T-helper 1 cell treated with Interleukin-12 subunit alpha and Interleukin-12 subunit beta and Interleukin-4 antibody, amounts not matched to agents 30 μg/mL and 1 μg/mL, for 36 hours (primary cell): Measurements from ENCODE around the gene SH3TC2.

Experiments used
- H3K27ac Mint-ChIP-seq: one replicate; pipeline ENCODE4 v1.8.0; 2021; ENCODE audit warnings: mild to moderate bottlenecking, mixed read lengths
- H3K27me3 Mint-ChIP-seq: one replicate; pipeline ENCODE4 v1.8.0; 2021; ENCODE audit warnings: low read depth, mixed read lengths
- H3K36me3 Mint-ChIP-seq: one replicate; pipeline ENCODE4 v1.8.0; 2021; ENCODE audit warnings: low read depth, mixed read lengths
- H3K4me1 Mint-ChIP-seq: one replicate; pipeline ENCODE4 v1.8.0; 2021; ENCODE audit warnings: low read depth, mixed read lengths
- H3K4me3 Mint-ChIP-seq: one replicate; pipeline ENCODE4 v1.8.0; 2021; ENCODE audit warnings: mild to moderate bottlenecking, moderate library complexity, mixed read lengths
- H3K9me3 Mint-ChIP-seq: one replicate; pipeline ENCODE4 v1.8.0; 2021; ENCODE audit warnings: mixed read lengths

The SH3TC2 gene

DNA sequence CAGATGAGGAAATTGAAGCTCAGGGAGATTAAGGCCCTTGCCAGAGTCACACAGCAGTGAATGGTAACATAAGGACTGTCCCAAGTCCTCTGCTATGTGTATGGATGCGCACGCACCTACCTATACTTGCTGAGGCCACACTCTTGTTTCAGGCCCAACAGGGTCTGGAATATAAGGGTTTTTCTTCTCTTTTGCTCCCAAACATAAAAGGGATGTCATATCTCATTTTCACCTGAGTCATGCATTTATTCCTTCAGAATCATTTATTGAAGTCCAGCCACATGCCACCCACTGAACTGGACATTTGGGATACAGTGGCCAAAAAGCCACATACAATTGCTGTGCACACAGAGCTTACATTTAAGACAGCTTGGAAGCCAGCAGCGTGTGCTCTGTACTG, 92.0 kb downstream of the SH3TC2 start:
- Mint-ChIP-seq H3K27ac (no peak overlapping the region), H3K27me3 (peaks cover 8% of the 10 kb centered on the region), H3K9me3 (no peaks in the 10 kb centered on the region), H3K4me3 (no peak overlapping the region), H3K4me1 (no peaks in the 10 kb centered on the region), H3K36me3 (no peaks in the 10 kb centered on the region)

DNA sequence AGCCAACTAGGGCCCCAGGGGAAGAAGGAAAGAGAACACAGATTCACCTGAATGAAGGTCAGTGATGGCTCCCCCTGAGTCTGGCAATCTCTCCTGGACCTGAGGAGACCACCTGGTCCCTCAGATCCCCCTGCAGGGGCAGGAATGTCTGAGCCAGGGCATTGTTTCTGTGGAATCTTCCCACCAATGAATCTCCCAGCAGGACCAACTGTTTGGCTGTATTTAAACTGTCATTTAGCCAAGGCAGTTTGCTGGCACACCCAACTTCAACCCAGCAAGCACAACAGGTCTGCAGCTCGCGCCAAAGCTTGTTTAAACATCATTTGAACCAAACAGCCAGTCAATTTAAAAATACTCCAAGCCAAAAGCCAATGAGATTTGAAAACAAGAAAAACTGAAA, 92.6 kb downstream of the SH3TC2 start:
- no peaks in the 10 kb centered on the region for H3K36me3 Mint-ChIP-seq
- no peaks in the 10 kb centered on the region for H3K9me3 Mint-ChIP-seq
- H3K4me1 Mint-ChIP-seq, result no peaks in the 10 kb centered on the region
- H3K4me3 Mint-ChIP-seq, result no peak overlapping the region
- H3K27ac Mint-ChIP-seq, result no peak overlapping the region
- peaks cover 8% of the 10 kb centered on the region for H3K27me3 Mint-ChIP-seq

DNA sequence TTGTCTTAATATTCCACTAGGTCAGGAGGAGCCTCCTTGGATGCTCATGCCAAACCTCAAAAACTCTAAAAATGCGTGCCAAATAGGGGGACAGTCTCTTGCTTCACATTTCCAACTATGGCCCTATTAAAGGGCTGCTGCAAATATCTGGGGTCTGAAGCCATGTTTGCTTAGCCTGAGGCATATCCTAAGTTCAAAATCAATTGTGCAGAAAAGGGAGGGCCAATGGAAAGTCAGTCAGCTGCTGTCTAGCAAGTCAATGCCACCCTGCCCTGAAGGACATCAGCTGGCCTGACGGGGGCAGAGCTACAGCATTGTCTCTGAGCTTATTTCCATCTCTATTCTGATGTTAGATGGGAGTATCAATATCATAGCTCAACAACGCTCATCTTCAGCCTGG, 93.6 kb downstream of the SH3TC2 start:
- H3K4me1 Mint-ChIP-seq, result no peaks in the 10 kb centered on the region
- no peaks in the 10 kb centered on the region for H3K36me3 Mint-ChIP-seq
- H3K4me3 Mint-ChIP-seq, result no peak overlapping the region
- no peak overlapping the region for H3K27ac Mint-ChIP-seq
- peaks cover 8% of the 10 kb centered on the region for H3K27me3 Mint-ChIP-seq
- H3K9me3 Mint-ChIP-seq, result no peaks in the 10 kb centered on the region

DNA sequence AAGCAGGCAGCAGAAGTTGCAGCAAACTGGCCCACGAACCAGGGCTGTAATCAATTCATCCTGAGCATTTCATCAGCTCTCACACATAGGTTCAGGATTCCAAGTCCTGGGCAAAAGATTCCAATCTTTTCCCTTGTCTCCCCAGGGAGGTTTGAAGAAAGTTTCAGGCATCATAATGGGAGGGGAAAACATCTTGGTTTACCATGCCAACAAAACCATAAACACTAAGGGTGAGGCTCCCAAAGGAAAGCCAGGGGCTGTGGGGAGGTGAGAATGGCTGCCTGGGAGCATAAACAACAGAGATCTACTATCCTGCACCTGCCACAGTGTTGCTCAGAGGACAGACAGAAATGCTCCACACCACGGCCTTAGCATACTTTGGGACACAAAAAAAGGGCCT, 94.6 kb downstream of the SH3TC2 start:
- Mint-ChIP-seq H3K9me3 (no peaks in the 10 kb centered on the region), H3K36me3 (no peaks in the 10 kb centered on the region), H3K4me3 (no peak overlapping the region), H3K27me3 (peaks cover 7% of the 10 kb centered on the region), H3K27ac (no peak overlapping the region), H3K4me1 (peaks cover 5% of the 10 kb centered on the region)

DNA sequence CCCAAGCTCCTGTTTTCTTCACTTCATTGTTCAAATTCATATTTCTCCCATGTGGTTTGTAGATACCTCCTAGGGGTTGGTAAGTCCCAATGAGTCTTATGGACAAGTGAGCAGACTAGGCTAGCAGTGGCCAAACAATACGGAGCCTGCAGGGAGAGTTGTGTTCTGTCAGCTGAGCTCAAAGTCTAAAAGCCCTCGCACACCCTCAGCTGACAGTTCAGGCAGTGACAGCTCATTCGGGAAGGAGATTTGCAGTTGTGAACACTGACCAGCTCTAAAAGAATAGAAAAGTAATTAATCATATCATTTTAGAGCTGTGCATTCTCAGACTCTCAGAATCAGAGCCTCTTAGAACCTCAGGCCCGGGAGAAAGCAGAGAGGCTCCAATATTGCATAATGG, 95.1 kb downstream of the SH3TC2 start:
- Mint-ChIP-seq H3K27me3 (peaks cover 3% of the 10 kb centered on the region), H3K9me3 (no peaks in the 10 kb centered on the region), H3K4me1 (peaks cover 5% of the 10 kb centered on the region), H3K36me3 (no peaks in the 10 kb centered on the region), H3K4me3 (no peak overlapping the region), H3K27ac (no peak overlapping the region)

DNA sequence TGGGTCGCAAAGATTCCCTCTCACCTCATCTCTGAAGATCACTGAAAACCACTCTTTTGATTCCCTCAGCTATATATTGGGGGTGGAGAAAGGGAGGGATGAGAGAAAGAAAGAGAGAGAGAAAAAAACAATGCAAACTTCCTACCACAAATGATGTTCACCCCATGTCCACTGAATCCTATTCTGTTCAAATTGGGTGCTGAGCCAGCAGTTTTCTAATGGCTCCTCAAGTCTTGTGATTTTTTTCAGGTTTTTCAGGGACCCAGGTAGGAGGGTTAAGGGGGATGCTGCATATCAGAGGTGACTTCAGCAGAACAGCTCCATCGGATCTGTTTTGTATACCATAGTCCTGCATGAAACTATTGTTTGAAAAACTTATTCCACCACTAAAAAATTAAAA, 95.9 kb downstream of the SH3TC2 start:
- Mint-ChIP-seq H3K27ac (no peak overlapping the region), H3K9me3 (no peaks in the 10 kb centered on the region), H3K36me3 (no peaks in the 10 kb centered on the region), H3K4me1 (peaks cover 5% of the 10 kb centered on the region), H3K27me3 (peaks cover 3% of the 10 kb centered on the region), H3K4me3 (no peak overlapping the region)

DNA sequence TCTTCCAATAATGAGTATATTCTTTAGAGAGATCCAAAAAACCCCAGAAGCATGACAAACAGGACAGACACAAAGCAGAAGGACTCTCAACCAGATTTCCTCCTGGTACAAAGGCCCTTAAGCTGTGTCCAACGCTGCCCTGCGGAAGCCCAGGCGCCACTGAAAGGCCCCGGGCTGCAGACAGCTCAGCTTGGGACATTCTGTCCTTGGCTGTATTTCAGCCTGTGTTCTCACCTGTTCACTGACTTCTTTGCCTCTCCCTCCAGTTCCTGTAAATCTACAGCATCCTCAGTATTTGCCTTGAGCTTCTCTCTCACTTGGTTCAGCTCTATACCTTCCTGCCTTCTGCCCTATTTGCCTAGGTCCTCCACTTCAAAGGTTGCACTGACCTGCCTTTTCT, 96.5 kb downstream of the SH3TC2 start:
- Mint-ChIP-seq H3K36me3 (no peaks in the 10 kb centered on the region), H3K27me3 (peaks cover 3% of the 10 kb centered on the region), H3K4me3 (no peak overlapping the region), H3K4me1 (peaks cover 5% of the 10 kb centered on the region), H3K9me3 (no peaks in the 10 kb centered on the region), H3K27ac (no peak overlapping the region)

DNA sequence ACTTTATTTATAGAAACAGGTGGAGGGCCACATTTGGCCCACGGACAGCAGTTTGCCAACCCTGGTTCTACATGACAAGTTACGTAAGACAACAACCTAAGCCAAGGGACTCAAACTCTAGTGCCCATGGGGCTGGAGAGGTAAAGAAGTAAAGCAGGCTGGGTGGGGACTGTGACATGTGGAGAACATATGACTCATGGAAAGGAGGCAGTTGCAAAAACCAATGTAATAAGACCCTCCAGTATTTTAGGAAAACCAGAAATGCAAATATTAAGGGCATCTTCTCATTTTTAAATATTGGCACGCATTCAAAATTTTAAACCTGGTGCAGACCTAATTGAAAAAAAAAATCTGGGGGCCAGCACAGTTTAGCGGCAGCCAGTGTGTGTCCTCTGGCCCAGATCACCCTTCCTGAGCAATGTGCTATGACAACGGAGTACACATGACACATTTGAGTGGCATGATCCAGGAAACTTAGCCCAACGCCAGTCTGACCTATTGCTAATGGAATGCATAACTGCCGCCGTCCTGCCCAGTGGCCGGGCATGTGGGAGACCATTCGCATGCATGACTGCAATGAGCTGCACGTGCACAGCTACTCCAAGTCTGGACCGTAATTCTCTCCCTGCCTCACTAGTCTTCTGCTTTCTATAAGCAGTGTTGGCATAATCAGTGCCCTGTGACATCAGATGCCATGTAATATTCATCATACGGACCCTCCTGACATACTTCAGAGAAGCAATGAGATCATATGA, 97.2 kb downstream of the SH3TC2 start:
- H3K27ac Mint-ChIP-seq, result no peak overlapping the region
- H3K27me3 Mint-ChIP-seq, result peaks cover 3% of the 10 kb centered on the region
- H3K9me3 Mint-ChIP-seq, result no peaks in the 10 kb centered on the region
- H3K4me3 Mint-ChIP-seq, result no peak overlapping the region
- H3K36me3 Mint-ChIP-seq, result no peaks in the 10 kb centered on the region
- H3K4me1 Mint-ChIP-seq, result peaks cover 5% of the 10 kb centered on the region

DNA sequence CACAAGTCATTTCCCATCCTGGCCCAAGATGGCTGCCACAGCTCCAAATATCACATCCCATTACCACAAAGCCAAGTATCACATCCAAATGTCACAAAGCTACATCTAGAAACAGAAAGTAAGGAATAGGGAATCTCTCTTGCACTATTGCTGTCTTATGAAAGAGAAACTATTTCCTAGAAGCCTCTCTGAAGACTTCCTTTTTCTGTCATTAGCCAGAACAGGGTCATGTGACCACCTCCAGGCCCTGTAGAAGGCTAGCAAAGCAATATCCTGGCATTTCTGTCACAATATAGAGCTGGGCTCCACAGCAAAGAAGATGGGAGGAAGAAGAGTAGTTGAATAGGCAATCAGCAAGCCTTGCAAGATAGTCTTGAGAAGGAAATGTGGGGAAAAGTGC, 99.2 kb downstream of the SH3TC2 start:
- Mint-ChIP-seq H3K9me3 (no peaks in the 10 kb centered on the region), H3K27me3 (peaks cover 3% of the 10 kb centered on the region), H3K4me3 (no peak overlapping the region), H3K4me1 (peaks cover 5% of the 10 kb centered on the region), H3K27ac (no peak overlapping the region), H3K36me3 (no peaks in the 10 kb centered on the region)

DNA sequence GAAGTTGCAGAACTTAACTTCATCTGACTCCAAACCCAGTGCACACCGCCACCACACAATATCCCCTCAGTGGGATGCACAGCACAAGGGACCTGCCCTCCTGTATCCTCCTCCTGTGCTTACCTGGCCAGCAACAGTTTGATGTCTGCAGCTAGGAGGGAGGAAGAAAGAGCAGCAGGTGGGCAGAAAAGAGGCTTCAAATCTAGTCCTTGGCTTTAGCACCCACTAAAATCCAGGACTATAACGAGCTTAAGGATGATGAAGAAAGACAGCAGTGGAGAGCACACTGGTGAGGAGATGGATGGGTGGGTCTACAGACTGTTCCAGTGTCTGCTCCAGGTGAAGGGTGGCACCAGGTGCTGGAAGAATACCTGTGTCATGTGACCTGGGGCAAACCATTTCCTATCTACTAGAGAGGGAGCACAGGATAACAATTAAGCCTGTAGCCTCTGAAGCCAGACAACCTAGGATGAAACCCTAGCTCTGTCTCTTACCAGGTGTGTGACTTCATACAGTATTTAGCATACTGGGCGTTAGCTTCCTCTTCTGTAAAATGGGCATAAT, 100.0 kb downstream of the SH3TC2 start:
- peaks cover 5% of the 10 kb centered on the region for H3K4me1 Mint-ChIP-seq
- H3K27ac Mint-ChIP-seq, result no peak overlapping the region
- no peak overlapping the region for H3K4me3 Mint-ChIP-seq
- H3K9me3 Mint-ChIP-seq, result no peaks in the 10 kb centered on the region
- no peaks in the 10 kb centered on the region for H3K36me3 Mint-ChIP-seq
- H3K27me3 Mint-ChIP-seq, result peaks cover 3% of the 10 kb centered on the region

DNA sequence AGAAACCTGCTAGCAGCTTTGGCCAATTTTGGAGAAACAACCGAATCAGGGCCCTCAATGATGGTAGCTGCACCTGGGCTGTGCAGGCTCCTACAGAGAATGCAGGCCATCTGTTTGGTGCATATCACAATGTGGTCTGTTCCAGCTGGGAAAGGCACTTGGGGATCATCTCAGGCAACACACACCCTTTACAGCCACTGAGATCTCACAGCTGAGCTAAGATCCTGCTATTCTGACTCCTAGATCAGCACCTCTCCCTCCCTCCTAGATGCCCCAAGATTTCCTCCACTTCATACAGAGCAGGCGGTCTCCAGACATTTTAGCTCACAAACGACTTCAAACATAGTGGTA, 100.7 kb downstream of the SH3TC2 start:
- Mint-ChIP-seq H3K27ac (no peak overlapping the region), H3K9me3 (no peaks in the 10 kb centered on the region), H3K36me3 (no peaks in the 10 kb centered on the region), H3K27me3 (peaks cover 3% of the 10 kb centered on the region), H3K4me1 (peaks cover 5% of the 10 kb centered on the region), H3K4me3 (no peak overlapping the region)

DNA sequence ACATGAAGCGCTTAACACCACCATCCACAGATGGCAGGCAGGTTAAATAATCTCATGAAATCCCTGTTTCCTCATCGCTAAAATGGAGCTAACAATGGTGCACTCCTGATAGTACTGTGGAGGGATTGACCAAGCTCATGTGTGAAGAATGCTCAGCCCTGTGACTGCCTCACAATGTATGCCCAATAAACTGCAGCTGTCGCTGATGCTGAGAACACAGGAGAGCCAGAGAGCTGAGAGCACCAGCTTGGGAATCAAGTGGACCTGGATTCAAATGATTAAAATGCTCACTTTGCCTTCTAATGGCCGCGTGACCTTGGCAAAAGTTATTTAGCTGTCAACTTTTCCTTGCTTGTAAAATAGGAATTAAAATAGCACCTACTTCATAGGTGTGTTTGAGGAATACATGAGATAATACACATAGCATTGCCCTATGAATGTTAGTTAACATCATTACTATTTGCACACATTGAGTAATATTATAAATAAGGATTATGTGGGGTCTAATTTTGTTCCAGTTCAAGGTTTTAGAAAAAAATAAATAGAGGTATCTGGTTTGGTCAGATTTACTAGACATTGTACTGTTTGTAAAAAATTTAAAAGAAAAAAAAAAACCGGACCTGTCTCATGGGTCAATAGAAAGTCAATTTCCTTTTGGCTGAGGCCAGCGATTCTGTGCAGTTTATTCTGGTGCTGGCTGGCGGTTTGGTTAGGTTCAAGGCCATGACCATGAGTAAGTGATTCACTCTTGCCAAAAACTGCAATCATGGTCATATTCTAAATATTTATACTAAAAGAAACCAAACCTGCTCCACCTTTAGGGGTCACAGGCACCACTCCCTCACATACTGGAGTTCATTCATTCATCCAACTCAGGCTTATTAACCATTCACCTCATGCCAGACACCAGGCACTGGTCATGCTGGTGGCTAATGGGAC, 101.3 kb downstream of the SH3TC2 start:
- H3K4me3 Mint-ChIP-seq, result no peak overlapping the region
- peaks cover 5% of the 10 kb centered on the region for H3K4me1 Mint-ChIP-seq
- no peaks in the 10 kb centered on the region for H3K36me3 Mint-ChIP-seq
- H3K27ac Mint-ChIP-seq, result no peak overlapping the region
- peaks cover under 1% of the 10 kb centered on the region for H3K27me3 Mint-ChIP-seq
- H3K9me3 Mint-ChIP-seq, result no peaks in the 10 kb centered on the region

DNA sequence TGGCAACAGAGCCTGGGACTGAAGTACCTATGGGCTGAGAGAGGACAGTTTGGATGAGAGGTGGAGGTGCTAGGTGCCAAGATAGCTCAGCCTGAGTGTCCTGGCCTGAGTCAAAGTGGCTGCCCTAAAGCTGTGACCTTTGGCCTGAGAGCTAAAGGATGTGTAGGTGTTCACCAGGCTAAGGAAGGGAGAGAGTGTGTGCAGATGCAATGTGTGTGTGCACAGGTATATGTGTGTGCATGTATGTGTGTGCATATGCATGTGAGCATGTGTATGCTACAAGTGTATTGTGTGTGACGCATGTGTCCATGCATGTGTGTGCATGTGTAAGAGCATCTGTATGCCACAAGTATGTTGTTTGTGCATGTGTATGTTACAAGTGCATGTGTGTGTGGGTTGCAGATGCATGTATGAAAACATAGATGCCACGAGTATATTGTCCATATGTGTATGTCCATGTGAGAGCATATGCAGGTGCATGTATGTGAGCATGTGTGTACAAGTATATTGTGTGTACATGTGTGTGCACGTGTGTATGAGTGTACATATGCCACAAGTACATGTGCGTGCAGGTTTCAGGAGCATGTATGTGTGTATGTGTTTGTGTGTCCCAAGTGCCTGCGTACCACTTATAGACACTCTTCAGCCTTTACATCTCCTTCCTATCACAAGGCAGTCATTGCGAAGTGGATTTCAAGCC, 102.6 kb downstream of the SH3TC2 start:
- H3K4me3 Mint-ChIP-seq, result no peak overlapping the region
- no peaks in the 10 kb centered on the region for H3K27me3 Mint-ChIP-seq
- H3K36me3 Mint-ChIP-seq, result no peaks in the 10 kb centered on the region
- no peaks in the 10 kb centered on the region for H3K9me3 Mint-ChIP-seq
- H3K27ac Mint-ChIP-seq, result no peak overlapping the region
- H3K4me1 Mint-ChIP-seq, result peaks cover 5% of the 10 kb centered on the region

DNA sequence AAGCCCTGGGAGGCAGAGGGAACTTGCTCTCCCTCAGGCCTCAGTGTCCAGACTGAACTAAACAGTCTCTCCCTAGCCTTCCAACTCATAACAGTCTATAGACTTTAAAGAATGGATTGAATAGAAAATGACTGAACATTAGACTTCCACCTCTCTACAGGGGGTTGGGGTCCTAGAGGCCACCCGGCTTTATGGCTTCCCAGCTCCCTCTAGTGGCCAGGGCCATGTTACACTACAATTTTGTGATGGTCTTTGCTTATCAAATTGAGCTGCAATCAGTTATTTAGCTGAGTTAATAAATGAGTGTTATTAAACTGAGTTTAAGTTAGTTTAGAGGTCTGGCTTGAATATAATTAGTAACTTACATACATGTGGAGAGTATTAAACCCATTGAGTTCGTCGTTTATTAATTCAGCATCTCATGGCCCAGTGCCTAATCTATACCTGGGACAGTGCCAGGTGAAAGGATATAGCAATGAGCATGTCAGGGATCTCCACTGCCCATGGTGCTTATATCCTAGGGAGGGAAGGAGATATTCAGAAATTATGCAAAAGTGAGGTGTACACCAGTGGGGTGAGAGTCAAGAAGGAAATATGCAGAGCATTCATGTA, 105.2 kb downstream of the SH3TC2 start:
- no peaks in the 10 kb centered on the region for H3K27me3 Mint-ChIP-seq
- H3K27ac Mint-ChIP-seq, result no peak overlapping the region
- no peaks in the 10 kb centered on the region for H3K4me1 Mint-ChIP-seq
- H3K4me3 Mint-ChIP-seq, result no peak overlapping the region
- no peaks in the 10 kb centered on the region for H3K36me3 Mint-ChIP-seq
- H3K9me3 Mint-ChIP-seq, result no peaks in the 10 kb centered on the region
